GM18498 (cell line): ENCODE measurements around the gene FHIT.

ENCODE experiments used
- ATAC-seq: cut with Tn5 transposase; IDR thresholded peaks from one replicate; pipeline ENCODE4 v1.9.1; 2021; ENCODE audit warnings: mild to moderate bottlenecking, moderate library complexity; ENCODE audit not compliant: unreplicated experiment

The FHIT gene

GRCh38 chr3:60045686-60046085, 1205.6 kb downstream of the FHIT start:
- ATAC-seq, result no peak

GRCh38 chr3:60036803-60037202, 1214.4 kb downstream of the FHIT start:
- ATAC-seq, result no peak

- no peak for ATAC-seq
These were observed 1217.3 kb downstream of the FHIT start for GRCh38 chr3:60033901-60034453.

- ATAC-seq, result no peak
These were observed 1220.3 kb downstream of the FHIT start for GRCh38 chr3:60030982-60031381.

- ATAC-seq, result no peak
These were observed 1223.0 kb downstream of the FHIT start for GRCh38 chr3:60028233-60028632.

- no peak for ATAC-seq
These were observed 1223.9 kb downstream of the FHIT start for GRCh38 chr3:60027335-60027734.

GRCh38 chr3:60025096-60026050, 1225.9 kb downstream of the FHIT start:
- ATAC-seq, result no peak

GRCh38 chr3:60024400-60024799, 1226.9 kb downstream of the FHIT start:
- no peak for ATAC-seq

- ATAC-seq, result no peak
These were observed 1228.1 kb downstream of the FHIT start for GRCh38 chr3:60023189-60023588.

- peak; percentile 89 for ATAC-seq
These were observed 1233.6 kb downstream of the FHIT start for GRCh38 chr3:60017631-60018030.

GRCh38 chr3:60015032-60015705, 1236.1 kb downstream of the FHIT start:
- no peak for ATAC-seq

GRCh38 chr3:60013241-60013640, 1238.0 kb downstream of the FHIT start:
- ATAC-seq, result no peak

- ATAC-seq, result no peak
These were observed 1240.0 kb downstream of the FHIT start for GRCh38 chr3:60011218-60011617.

- peak; percentile 98 for ATAC-seq
These were observed 1240.5 kb downstream of the FHIT start for GRCh38 chr3:60010781-60011180.

- no peak for ATAC-seq
These were observed 1241.2 kb downstream of the FHIT start for GRCh38 chr3:60009931-60010478.

- ATAC-seq, result no peak
These were observed 1249.9 kb downstream of the FHIT start for GRCh38 chr3:60001369-60001768.

- ATAC-seq, result no peak
These were observed 1250.7 kb downstream of the FHIT start for GRCh38 chr3:60000311-60001105.

GRCh38 chr3:59998058-59998457, 1253.2 kb downstream of the FHIT start:
- ATAC-seq, result no peak

GRCh38 chr3:59997583-59997982, 1253.7 kb downstream of the FHIT start:
- ATAC-seq, result no peak

- ATAC-seq, result no peak
These were observed 1255.2 kb downstream of the FHIT start for GRCh38 chr3:59996056-59996455.

GRCh38 chr3:59995563-59995962, 1255.7 kb downstream of the FHIT start:
- no peak for ATAC-seq
